ENCODE results near the gene TRIP6. TPM values are rescaled to one million over a fixed set of nuclear protein-coding genes. Genes with fewer than 3 reads are reported as not detected.

Gene TRIP6
- total and polyA plus RNA-seq, 5 donors, result 31.4 to 49.6 (median 44.7) TPM

GRCh38 chr7:100875356-100875751 is 8.2 kb downstream of the TRIP6 start:
- intact Hi-C loops (cut with DNase I), result no loop called here
- Histone ChIP-seq H3K4me3 (ENCODE audit: low read length) (peak overlapping the region; percentile 90), H3K9me3 (ENCODE audit: control insufficient read depth, low read length) (no peaks in the 10 kb centered on the region), H3K27ac (ENCODE audit: low read length) (peak overlapping the region; percentile 82), H3K27me3 (ENCODE audit: control insufficient read depth, insufficient read depth) (no peaks in the 10 kb centered on the region), H3K4me1 (ENCODE audit: control insufficient read depth, insufficient read depth, low read length) (no peaks in the 10 kb centered on the region)
- under 1% methylated on average over 39 of the region's 39 CpGs for WGBS
- DNase-seq, result no peak
- ATAC-seq, result peak; percentile 49 to 63

GRCh38 chr7:100878013-100878412 is 10.8 kb downstream of the TRIP6 start:
- Histone ChIP-seq H3K27me3 (ENCODE audit: control insufficient read depth, insufficient read depth) (no peaks in the 10 kb centered on the region), H3K9me3 (ENCODE audit: control insufficient read depth, low read length) (no peaks in the 10 kb centered on the region), H3K4me1 (ENCODE audit: control insufficient read depth, insufficient read depth, low read length) (no peaks in the 10 kb centered on the region), H3K27ac (ENCODE audit: low read length) (no peak overlapping the region), H3K4me3 (ENCODE audit: low read length) (no peak overlapping the region)
- intact Hi-C loops (cut with DNase I), result no loop called here
- WGBS, result 85% methylated on average over 7 of the region's 7 CpGs
- peak in 1 of 3 donors; percentile 7 for DNase-seq
- ATAC-seq, result no peak

GRCh38 chr7:100878685-100879084 is 11.5 kb downstream of the TRIP6 start:
- Histone ChIP-seq H3K4me1 (ENCODE audit: control insufficient read depth, insufficient read depth, low read length) (no peaks in the 10 kb centered on the region), H3K9me3 (ENCODE audit: control insufficient read depth, low read length) (no peaks in the 10 kb centered on the region), H3K27ac (ENCODE audit: low read length) (no peak overlapping the region), H3K4me3 (ENCODE audit: low read length) (no peak overlapping the region), H3K27me3 (ENCODE audit: control insufficient read depth, insufficient read depth) (no peaks in the 10 kb centered on the region)
- intact Hi-C loops (cut with DNase I), result no loop called here
- ATAC-seq (no peak), DNase-seq (no peak)
- WGBS, result 78% methylated on average over 6 of the region's 6 CpGs

GRCh38 chr7:100879685-100880261 is 12.6 kb downstream of the TRIP6 start:
- no peak overlapping the region for H3K4me3 ChIP-seq (ENCODE audit: low read length)
- H3K4me1 ChIP-seq (ENCODE audit: control insufficient read depth, insufficient read depth, low read length), result no peaks in the 10 kb centered on the region
- no peaks in the 10 kb centered on the region for H3K9me3 ChIP-seq (ENCODE audit: control insufficient read depth, low read length)
- ATAC-seq (peak; percentile 33 to 42), DNase-seq (peak in 1 of 3 donors; percentile 76)
- WGBS, result 74% methylated on average over 11 of the region's 11 CpGs
- intact Hi-C loops (cut with DNase I), result no loop called here
- peak overlapping the region; percentile 13 for H3K27ac ChIP-seq (ENCODE audit: low read length)
- no peaks in the 10 kb centered on the region for H3K27me3 ChIP-seq (ENCODE audit: control insufficient read depth, insufficient read depth)

GRCh38 chr7:100880645-100881044 is 13.5 kb downstream of the TRIP6 start:
- no peaks in the 10 kb centered on the region for H3K4me1 ChIP-seq (ENCODE audit: control insufficient read depth, insufficient read depth, low read length)
- intact Hi-C loops (cut with DNase I), result no loop called here
- H3K9me3 ChIP-seq (ENCODE audit: control insufficient read depth, low read length), result no peaks in the 10 kb centered on the region
- H3K27me3 ChIP-seq (ENCODE audit: control insufficient read depth, insufficient read depth), result no peaks in the 10 kb centered on the region
- H3K4me3 ChIP-seq (ENCODE audit: low read length), result no peak overlapping the region
- ATAC-seq, result no peak
- no peak overlapping the region for H3K27ac ChIP-seq (ENCODE audit: low read length)
- peak in 1 of 3 donors; percentile 25 for DNase-seq
- 93% methylated on average over 7 of the region's 7 CpGs for WGBS

GRCh38 chr7:100881136-100881535 is 13.9 kb downstream of the TRIP6 start:
- intact Hi-C loops (cut with DNase I), result no loop called here
- DNase-seq, result peak in 1 of 3 donors; percentile 51

GRCh38 chr7:100882201-100882600 is 15.0 kb downstream of the TRIP6 start:
- Histone ChIP-seq H3K9me3 (ENCODE audit: control insufficient read depth, low read length) (no peaks in the 10 kb centered on the region), H3K4me1 (ENCODE audit: control insufficient read depth, insufficient read depth, low read length) (no peaks in the 10 kb centered on the region), H3K27me3 (ENCODE audit: control insufficient read depth, insufficient read depth) (no peaks in the 10 kb centered on the region), H3K27ac (ENCODE audit: low read length) (no peak overlapping the region), H3K4me3 (ENCODE audit: low read length) (no peak overlapping the region)
- 89% methylated on average over 9 of the region's 9 CpGs for WGBS
- DNase-seq (peak in 1 of 3 donors; percentile 60), ATAC-seq (no peak)
- intact Hi-C loops (cut with DNase I), result no loop called here

More at GRCh38 chr7:100881136-100881535, 13.9 kb downstream of the TRIP6 start:
- Histone ChIP-seq H3K4me1 (ENCODE audit: control insufficient read depth, insufficient read depth, low read length) (no peaks in the 10 kb centered on the region), H3K4me3 (ENCODE audit: low read length) (no peak overlapping the region), H3K9me3 (ENCODE audit: control insufficient read depth, low read length) (no peaks in the 10 kb centered on the region), H3K27me3 (ENCODE audit: control insufficient read depth, insufficient read depth) (no peaks in the 10 kb centered on the region), H3K27ac (ENCODE audit: low read length) (no peak overlapping the region)
- no peak for ATAC-seq
- 92% methylated on average over 20 of the region's 20 CpGs for WGBS

GRCh38 chr7:100882785-100883526 is 15.8 kb downstream of the TRIP6 start:
- intact Hi-C loops (cut with DNase I), result no loop called here
- H3K4me3 ChIP-seq (ENCODE audit: low read length), result no peak overlapping the region

GRCh38 chr7:100884736-100885439 is 17.7 kb downstream of the TRIP6 start:
- H3K27ac ChIP-seq (ENCODE audit: low read length), result no peak overlapping the region
- intact Hi-C loops (cut with DNase I), result no loop called here
- peaks cover 4% of the 10 kb centered on the region for H3K4me1 ChIP-seq (ENCODE audit: control insufficient read depth, insufficient read depth, low read length)
- H3K27me3 ChIP-seq (ENCODE audit: control insufficient read depth, insufficient read depth), result no peaks in the 10 kb centered on the region
- H3K4me3 ChIP-seq (ENCODE audit: low read length), result no peak overlapping the region
- ATAC-seq (no peak), DNase-seq (peak in 1 of 3 donors; percentile 37)
- 86% methylated on average over 29 of the region's 29 CpGs for WGBS
- H3K9me3 ChIP-seq (ENCODE audit: control insufficient read depth, low read length), result no peaks in the 10 kb centered on the region

More at GRCh38 chr7:100882785-100883526, 15.8 kb downstream of the TRIP6 start:
- ATAC-seq (no peak), DNase-seq (peak in 1 of 3 donors; percentile 38)
- WGBS, result 88% methylated on average over 24 of the region's 24 CpGs
- no peaks in the 10 kb centered on the region for H3K4me1 ChIP-seq (ENCODE audit: control insufficient read depth, insufficient read depth, low read length)
- H3K9me3 ChIP-seq (ENCODE audit: control insufficient read depth, low read length), result no peaks in the 10 kb centered on the region
- no peak overlapping the region for H3K27ac ChIP-seq (ENCODE audit: low read length)
- H3K27me3 ChIP-seq (ENCODE audit: control insufficient read depth, insufficient read depth), result no peaks in the 10 kb centered on the region

GRCh38 chr7:100885440-100886141 is 18.4 kb downstream of the TRIP6 start:
- DNase-seq (no peak), ATAC-seq (no peak)
- H3K9me3 ChIP-seq (ENCODE audit: control insufficient read depth, low read length), result no peaks in the 10 kb centered on the region
- intact Hi-C loops (cut with DNase I), result no loop called here
- H3K4me3 ChIP-seq (ENCODE audit: low read length), result no peak overlapping the region
- no peak overlapping the region for H3K27ac ChIP-seq (ENCODE audit: low read length)
- H3K27me3 ChIP-seq (ENCODE audit: control insufficient read depth, insufficient read depth), result no peaks in the 10 kb centered on the region
- 83% methylated on average over 22 of the region's 22 CpGs for WGBS
- H3K4me1 ChIP-seq (ENCODE audit: control insufficient read depth, insufficient read depth, low read length), result peaks cover 4% of the 10 kb centered on the region

All from right cardiac atrium (tissue), 5 donors.